Neural cell (in vitro differentiated cells): Measurements from ENCODE around the gene RGL3. TPM values are rescaled to one million over a fixed set of nuclear protein-coding genes. Genes with fewer than 3 reads are reported as not detected.

Source experiments
- H2AFZ ChIP-seq: fragments of 200-600, 300-800 bp; sonication (generic), shearing (Covaris generic); 2 replicates; pipeline ENCODE4 v1.6.0; 2014; ENCODE audit warnings: low read depth, mild to moderate bottlenecking, antibody characterized with exemption, low read length, moderate library complexity
- H3F3A ChIP-seq: fragments of 200-600 bp; shearing (Covaris generic); 2 replicates; pipeline ENCODE4 v1.6.1; 2016; ENCODE audit warnings: mild to moderate bottlenecking, moderate library complexity, mixed read lengths, antibody characterized with exemption, low read length; ENCODE audit not compliant: insufficient read depth, poor library complexity, severe bottlenecking
- H3K27ac ChIP-seq: fragments of 200-600, 300-800 bp; sonication (generic), shearing (Covaris generic); 2 replicates; pipeline ENCODE4 v1.5.1; 2014; ENCODE audit warnings: mild to moderate bottlenecking, low read length, moderate library complexity
- H3K27me3 ChIP-seq: fragments of 300-800, 200-600 bp; sonication (generic), shearing (Covaris generic); 2 replicates; pipeline ENCODE4 v1.6.0; 2014; ENCODE audit warnings: mild to moderate bottlenecking, low read depth, low read length, moderate library complexity; ENCODE audit not compliant: insufficient read depth
- H3K36me3 ChIP-seq: fragments of 300-800, 200-600 bp; sonication (generic), shearing (Covaris generic); 2 replicates; pipeline ENCODE4 v1.5.1; 2014; ENCODE audit warnings: mild to moderate bottlenecking, antibody characterized with exemption, low read length, moderate library complexity; ENCODE audit not compliant: insufficient read depth
- H3K4me2 ChIP-seq: fragments of 300-800, 200-600 bp; sonication (generic), shearing (Covaris generic); 2 replicates; pipeline ENCODE4 v1.6.0; 2014; ENCODE audit warnings: mild to moderate bottlenecking, low read length
- H3K4me3 ChIP-seq: fragments of 300-800, 200-600 bp; sonication (generic), shearing (Covaris generic); 2 replicates; pipeline ENCODE4 v1.5.1; 2014; ENCODE audit warnings: mild to moderate bottlenecking, low read length, moderate library complexity
- H3K79me2 ChIP-seq: fragments of 200-600 bp; shearing (Covaris generic); replicated peaks from 2 replicates; pipeline ENCODE4 v1.6.0; 2014; ENCODE audit warnings: mild to moderate bottlenecking, low read length, moderate library complexity; ENCODE audit not compliant: insufficient read depth
- H3K9ac ChIP-seq: fragments of 300-800, 200-600 bp; sonication (generic), shearing (Covaris generic); 2 replicates; pipeline ENCODE4 v1.6.1; 2016; ENCODE audit warnings: mild to moderate bottlenecking, low read length, mixed read lengths
- H3K9me2 ChIP-seq: fragments of 200-600 bp; shearing (Covaris generic); 2 replicates; pipeline ENCODE4 v1.6.1; 2016; ENCODE audit warnings: mild to moderate bottlenecking, low read length, mixed read lengths; ENCODE audit not compliant: insufficient read depth
- H3K9me3 ChIP-seq: fragments of 200-600, 300-800 bp; sonication (generic), shearing (Covaris generic); 2 replicates; pipeline ENCODE4 v1.6.1; 2016; ENCODE audit warnings: mild to moderate bottlenecking, mixed run types, low read length, moderate library complexity, mixed read lengths
- H4K20me1 ChIP-seq: fragments of 200-600 bp; shearing (Covaris generic); 2 replicates; pipeline ENCODE4 v1.6.1; 2016; ENCODE audit warnings: mild to moderate bottlenecking, mixed run types; ENCODE audit not compliant: insufficient read depth
- EP300 ChIP-seq: fragments of 450-650 bp; conservative IDR thresholded peaks from 2 replicates; pipeline ENCODE4 v1.6.1; 2014; ENCODE audit warnings: antibody characterized with exemption, mild to moderate bottlenecking, moderate library complexity; ENCODE audit not compliant: poor library complexity, severe bottlenecking
- EZH2 ChIP-seq: fragments of 200-600, 300-800 bp; shearing (Covaris generic), sonication (generic); IDR thresholded peaks from 2 replicates; pipeline ENCODE4 v1.6.1; 2014; ENCODE audit warnings: antibody characterized with exemption, low read length, borderline replicate concordance, mild to moderate bottlenecking; ENCODE audit not compliant: insufficient read depth, poor library complexity, severe bottlenecking
- MXI1 ChIP-seq: fragments of 450-650 bp; conservative IDR thresholded peaks from 2 replicates; pipeline ENCODE4 v1.6.1; 2014; ENCODE audit warnings: antibody characterized with exemption, mild to moderate bottlenecking; ENCODE audit not compliant: poor library complexity, severe bottlenecking
- POLR2AphosphoS5 ChIP-seq: IDR thresholded peaks from 2 replicates; pipeline ENCODE4 v1.6.1; 2012
- RAD21 ChIP-seq: fragments of 450-650 bp; conservative IDR thresholded peaks from 2 replicates; pipeline ENCODE4 v1.6.1; 2014; ENCODE audit warnings: antibody characterized with exemption, mild to moderate bottlenecking, moderate library complexity
- SMC3 ChIP-seq: fragments of 450-650 bp; conservative IDR thresholded peaks from 2 replicates; pipeline ENCODE4 v1.6.1; 2014; ENCODE audit warnings: antibody characterized with exemption, mild to moderate bottlenecking, moderate library complexity; ENCODE audit not compliant: poor library complexity
- TAF1 ChIP-seq: IDR thresholded peaks from 2 replicates; pipeline ENCODE4 v1.6.1; 2012; ENCODE audit warnings: low read depth
- polyA plus RNA-seq: library from polyadenylated mRNA; depleted of rRNA; stranded (reverse); fragments of >200 nt; gene quantifications from 2 replicates; pipeline ENCODE4 v1.2.3, GENCODE V29; 2014
- TF ChIP-seq, protein P1 (sequence below): fragments of 450-650 bp; IDR thresholded peaks from 2 replicates; pipeline ENCODE4 v1.5.1; 2014; ENCODE audit warnings: antibody characterized with exemption, mild to moderate bottlenecking, moderate library complexity; ENCODE audit not compliant: poor library complexity, severe bottlenecking
- TF ChIP-seq, protein P2 (sequence below): IDR thresholded peaks from 2 replicates; pipeline ENCODE4 v1.6.1; 2012; ENCODE audit warnings: borderline replicate concordance

Gene RGL3
- polyA plus RNA-seq, 1 donor from 2014 or later = not detected

DNA sequence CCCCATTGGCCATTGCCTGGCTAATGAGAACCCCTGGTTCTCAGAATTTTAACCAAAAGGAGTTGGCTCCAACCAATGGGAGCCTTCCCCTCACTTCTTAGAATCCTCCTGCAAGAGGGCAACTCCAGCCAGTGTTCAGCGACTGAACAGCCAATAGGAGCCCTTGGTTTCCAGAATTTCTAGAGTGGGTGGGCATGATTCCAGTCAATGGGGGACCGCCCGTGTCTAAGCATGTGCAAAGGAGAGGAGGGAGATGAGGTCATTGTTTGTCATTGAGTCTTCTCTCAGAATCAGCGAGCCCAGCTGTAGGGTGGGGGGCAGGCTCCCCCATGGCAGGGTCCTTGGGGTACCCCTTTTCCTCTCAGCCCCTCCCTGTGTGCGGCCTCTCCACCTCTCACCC lies 54.2 kb downstream of the RGL3 start:
- no peak overlapping the region for H3K4me2 ChIP-seq
- H3K4me3 ChIP-seq = no peak overlapping the region
- H3K9me3 ChIP-seq = no peaks in the 10 kb centered on the region
- H3K27me3 ChIP-seq = no peaks in the 10 kb centered on the region
- H3K9me2 ChIP-seq = no peaks in the 10 kb centered on the region
- H3F3A ChIP-seq = no peaks in the 10 kb centered on the region
- H2AFZ ChIP-seq = no peak overlapping the region
- H4K20me1 ChIP-seq = no peaks in the 10 kb centered on the region
- no peak overlapping the region for H3K27ac ChIP-seq
- TF ChIP-seq, protein P1, sequence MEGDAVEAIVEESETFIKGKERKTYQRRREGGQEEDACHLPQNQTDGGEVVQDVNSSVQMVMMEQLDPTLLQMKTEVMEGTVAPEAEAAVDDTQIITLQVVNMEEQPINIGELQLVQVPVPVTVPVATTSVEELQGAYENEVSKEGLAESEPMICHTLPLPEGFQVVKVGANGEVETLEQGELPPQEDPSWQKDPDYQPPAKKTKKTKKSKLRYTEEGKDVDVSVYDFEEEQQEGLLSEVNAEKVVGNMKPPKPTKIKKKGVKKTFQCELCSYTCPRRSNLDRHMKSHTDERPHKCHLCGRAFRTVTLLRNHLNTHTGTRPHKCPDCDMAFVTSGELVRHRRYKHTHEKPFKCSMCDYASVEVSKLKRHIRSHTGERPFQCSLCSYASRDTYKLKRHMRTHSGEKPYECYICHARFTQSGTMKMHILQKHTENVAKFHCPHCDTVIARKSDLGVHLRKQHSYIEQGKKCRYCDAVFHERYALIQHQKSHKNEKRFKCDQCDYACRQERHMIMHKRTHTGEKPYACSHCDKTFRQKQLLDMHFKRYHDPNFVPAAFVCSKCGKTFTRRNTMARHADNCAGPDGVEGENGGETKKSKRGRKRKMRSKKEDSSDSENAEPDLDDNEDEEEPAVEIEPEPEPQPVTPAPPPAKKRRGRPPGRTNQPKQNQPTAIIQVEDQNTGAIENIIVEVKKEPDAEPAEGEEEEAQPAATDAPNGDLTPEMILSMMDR = no peak
- TF ChIP-seq TAF1 = no peak
- no peaks in the 10 kb centered on the region for H3K79me2 ChIP-seq
- H3K9ac ChIP-seq = no peak overlapping the region
- peaks cover 5% of the 10 kb centered on the region for H3K36me3 ChIP-seq

DNA sequence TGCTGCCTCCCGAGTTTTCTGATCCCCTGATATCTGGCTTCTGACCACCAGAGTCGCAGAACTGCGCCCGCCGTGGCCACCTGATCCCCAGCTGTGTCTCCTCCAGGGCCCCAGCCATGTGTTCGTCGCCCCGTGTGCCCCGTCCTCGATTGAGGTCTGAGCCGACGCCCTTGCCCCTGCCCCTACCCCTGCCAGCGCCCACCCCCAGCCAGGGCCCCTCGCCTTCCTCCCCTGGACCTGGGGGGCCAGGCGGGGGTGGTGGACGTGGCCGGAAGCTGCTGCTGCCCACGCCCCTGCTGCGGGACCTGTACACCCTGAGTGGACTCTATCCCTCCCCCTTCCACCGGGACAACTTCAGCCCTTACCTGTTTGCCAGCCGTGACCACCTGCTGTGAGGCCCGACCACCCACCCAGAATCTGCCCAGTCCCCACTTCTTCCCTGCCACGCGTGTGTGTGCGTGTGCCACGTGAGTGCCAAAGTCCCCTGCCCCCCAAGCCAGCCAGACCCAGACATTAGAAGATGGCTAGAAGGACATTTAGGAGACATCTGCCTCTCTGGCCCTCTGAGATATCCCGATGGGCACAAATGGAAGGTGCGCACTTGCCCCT lies 54.7 kb downstream of the RGL3 start:
- Histone ChIP-seq H3K9ac (no peak overlapping the region), H3K9me2 (no peaks in the 10 kb centered on the region), H3K4me2 (no peak overlapping the region), H4K20me1 (no peaks in the 10 kb centered on the region), H3F3A (no peaks in the 10 kb centered on the region), H3K4me3 (no peak overlapping the region), H3K27me3 (no peaks in the 10 kb centered on the region), H3K36me3 (peaks cover 9% of the 10 kb centered on the region), H2AFZ (no peak overlapping the region), H3K79me2 (no peaks in the 10 kb centered on the region), H3K27ac (no peak overlapping the region), H3K9me3 (no peaks in the 10 kb centered on the region)
- TF ChIP-seq SMC3 (no peak), EP300 (no peak), EZH2 (no peak), TAF1 (no peak), RAD21 (no peak), POLR2AphosphoS5 (no peak), MXI1 (no peak)
- TF ChIP-seq, protein P1 = no peak
- TF ChIP-seq, protein P2, sequence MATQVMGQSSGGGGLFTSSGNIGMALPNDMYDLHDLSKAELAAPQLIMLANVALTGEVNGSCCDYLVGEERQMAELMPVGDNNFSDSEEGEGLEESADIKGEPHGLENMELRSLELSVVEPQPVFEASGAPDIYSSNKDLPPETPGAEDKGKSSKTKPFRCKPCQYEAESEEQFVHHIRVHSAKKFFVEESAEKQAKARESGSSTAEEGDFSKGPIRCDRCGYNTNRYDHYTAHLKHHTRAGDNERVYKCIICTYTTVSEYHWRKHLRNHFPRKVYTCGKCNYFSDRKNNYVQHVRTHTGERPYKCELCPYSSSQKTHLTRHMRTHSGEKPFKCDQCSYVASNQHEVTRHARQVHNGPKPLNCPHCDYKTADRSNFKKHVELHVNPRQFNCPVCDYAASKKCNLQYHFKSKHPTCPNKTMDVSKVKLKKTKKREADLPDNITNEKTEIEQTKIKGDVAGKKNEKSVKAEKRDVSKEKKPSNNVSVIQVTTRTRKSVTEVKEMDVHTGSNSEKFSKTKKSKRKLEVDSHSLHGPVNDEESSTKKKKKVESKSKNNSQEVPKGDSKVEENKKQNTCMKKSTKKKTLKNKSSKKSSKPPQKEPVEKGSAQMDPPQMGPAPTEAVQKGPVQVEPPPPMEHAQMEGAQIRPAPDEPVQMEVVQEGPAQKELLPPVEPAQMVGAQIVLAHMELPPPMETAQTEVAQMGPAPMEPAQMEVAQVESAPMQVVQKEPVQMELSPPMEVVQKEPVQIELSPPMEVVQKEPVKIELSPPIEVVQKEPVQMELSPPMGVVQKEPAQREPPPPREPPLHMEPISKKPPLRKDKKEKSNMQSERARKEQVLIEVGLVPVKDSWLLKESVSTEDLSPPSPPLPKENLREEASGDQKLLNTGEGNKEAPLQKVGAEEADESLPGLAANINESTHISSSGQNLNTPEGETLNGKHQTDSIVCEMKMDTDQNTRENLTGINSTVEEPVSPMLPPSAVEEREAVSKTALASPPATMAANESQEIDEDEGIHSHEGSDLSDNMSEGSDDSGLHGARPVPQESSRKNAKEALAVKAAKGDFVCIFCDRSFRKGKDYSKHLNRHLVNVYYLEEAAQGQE = no peak
